Measurements from ENCODE around the gene TMEM185B. TPM values are rescaled to one million over a fixed set of nuclear protein-coding genes. Genes with fewer than 3 reads are reported as not detected.

Gene TMEM185B
- total and polyA plus RNA-seq, 10 donors, result 3.9 to 35.6 (median 22.5) TPM

DNA sequence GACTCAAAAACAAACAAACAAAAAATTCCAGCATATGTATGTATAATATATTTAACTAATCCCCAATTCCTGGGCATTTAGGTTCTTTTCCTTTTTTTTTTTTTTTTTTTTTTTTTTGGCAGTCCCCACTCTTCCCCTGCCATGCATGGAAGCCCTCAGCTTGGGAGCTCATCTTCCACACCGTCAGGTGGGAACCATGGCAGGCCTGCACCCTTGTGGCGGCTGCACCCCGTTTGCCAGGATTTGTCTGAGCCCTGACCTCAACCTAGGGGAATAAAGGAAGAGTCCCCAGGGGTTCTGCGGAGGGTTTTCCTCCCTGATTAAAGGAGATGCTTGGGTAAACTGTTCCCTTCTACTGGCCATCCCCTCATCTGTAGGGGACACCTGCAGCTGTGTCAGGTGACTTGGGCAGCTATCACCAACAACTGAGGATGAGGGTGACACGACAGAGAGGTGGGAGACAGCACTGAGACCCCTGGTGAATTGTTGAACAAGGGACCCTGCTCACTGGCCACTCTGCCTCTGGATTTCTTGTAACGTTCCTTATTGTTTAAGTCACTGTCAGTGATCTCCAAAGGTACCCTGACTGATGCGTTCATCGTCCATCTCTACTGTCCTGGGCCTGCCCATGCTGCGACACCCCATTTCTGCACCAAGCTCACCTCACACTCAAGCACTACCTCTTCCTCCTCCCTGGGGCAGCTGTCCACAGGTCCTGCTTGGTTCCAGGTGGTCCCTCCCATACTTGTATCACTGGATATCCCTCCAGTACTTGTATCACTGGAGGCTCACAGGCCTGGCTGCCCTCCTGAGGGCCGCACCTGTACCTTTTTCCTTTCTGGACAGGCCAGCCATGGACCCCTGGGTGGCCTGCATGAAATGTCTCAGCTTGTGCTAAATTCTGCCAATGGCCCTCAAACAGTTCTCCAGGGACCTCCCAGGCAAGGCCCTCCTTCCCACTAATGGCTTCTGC, 14.5 kb downstream of the TMEM185B start:
- DNase-seq, result no peak
- whole genome bisulfite sequencing, 5 donors, result 93 to 98% (median 94%) methylated on average over 9 to 10 of the region's 10 CpGs
- intact Hi-C loops (cut with DNase I; ENCODE audit: low total_unique reads), result no loop called here
- TF ChIP-seq POLR2A (IDR thresholded peaks at IDR 0.05) (no peak), POLR2AphosphoS5 (IDR thresholded peaks at IDR 0.05) (no peak), CTCF (IDR thresholded peaks at IDR 0.05 in 8 of 11, conservative IDR thresholded peaks at IDR 0.05 in 3 of 11) (no peak)
- Histone ChIP-seq H3K27ac (peak overlapping the region in 1 of 8 donors; percentile 88), H3K4me1 (peaks cover 0 to 48% (median 20%) of the 10 kb centered on the region in 6 donors), H3K36me3 (no peaks in the 10 kb centered on the region), H3K9me3 (no peaks in the 10 kb centered on the region), H3K27me3 (replicated peaks in 1 of 7) (no peaks in the 10 kb centered on the region), H3K4me3 (no peak overlapping the region)

- Histone ChIP-seq H3K4me1 (peaks cover 0 to 61% (median 26%) of the 10 kb centered on the region in 6 donors), H3K27me3 (replicated peaks in 1 of 7) (no peaks in the 10 kb centered on the region), H3K27ac (peak overlapping the region in 1 of 8 donors; percentile 50), H3K4me3 (no peak overlapping the region), H3K36me3 (no peaks in the 10 kb centered on the region), H3K9me3 (no peaks in the 10 kb centered on the region)
- intact Hi-C loops (cut with DNase I; ENCODE audit: low total_unique reads), result no loop called here
- WGBS, 5 donors, result 76 to 91% (median 81%) methylated on average over 3 to 8 of the region's 8 CpGs
- TF ChIP-seq CTCF (IDR thresholded peaks at IDR 0.05 in 8 of 11, conservative IDR thresholded peaks at IDR 0.05 in 3 of 11) (peak in 8 of 11 experiments; percentile 14 to 60 (median 44)), POLR2A (IDR thresholded peaks at IDR 0.05) (no peak), POLR2AphosphoS5 (IDR thresholded peaks at IDR 0.05) (no peak)
- peak; percentile 84 for DNase-seq
These were observed 17.1 kb downstream of the TMEM185B start for GRCh38 chr2:120206022-120206581.

GRCh38 chr2:120204945-120205670, 18.1 kb downstream of the TMEM185B start:
- H3K27ac ChIP-seq, result peak overlapping the region in 3 of 8 donors; percentile 85 to 91 (median 86)
- no peaks in the 10 kb centered on the region for H3K36me3 ChIP-seq
- H3K27me3 ChIP-seq (replicated peaks in 1 of 7), result no peaks in the 10 kb centered on the region
- H3K9me3 ChIP-seq, result no peaks in the 10 kb centered on the region
- H3K4me1 ChIP-seq, result peaks cover 0 to 53% (median 19%) of the 10 kb centered on the region in 6 donors
- 88 to 95% (median 88%) methylated on average over 12 of the region's 12 CpGs for WGBS, 5 donors
- no peak for TF ChIP-seq POLR2A (IDR thresholded peaks at IDR 0.05)
- no peak for TF ChIP-seq POLR2AphosphoS5 (IDR thresholded peaks at IDR 0.05)
- TF ChIP-seq CTCF (IDR thresholded peaks at IDR 0.05 in 8 of 11, conservative IDR thresholded peaks at IDR 0.05 in 3 of 11), result no peak
- intact Hi-C loops (cut with DNase I; ENCODE audit: low total_unique reads), result no loop called here
- H3K4me3 ChIP-seq, result no peak overlapping the region
- DNase-seq, result no peak
